Fibroblast of lung (primary cell): ENCODE results near the gene YIPF3. TPM values are rescaled to one million over a fixed set of nuclear protein-coding genes. Genes with fewer than 3 reads are reported as not detected.
"Not testable (repeated sequence)": the region's sequence is repeated elsewhere in the genome, so short reads cannot be mapped to it uniquely, and the experiment has no call there.

Experiments
- DNase-seq, 2 donors: peaks; one replicate each; pipeline versions ENCODE4 v3.0.0 to v3.0.0-alpha.2; 2010; ENCODE audit warnings: low read depth in 2 of 2
- H2AFZ ChIP-seq: 2 replicates; pipeline ENCODE4 v1.5.1; 2012; ENCODE audit warnings: low read length, control low read depth, inconsistent platforms
- H3K27ac ChIP-seq: 2 replicates; pipeline ENCODE4 v1.5.1; 2011; ENCODE audit warnings: low read length, control low read depth; ENCODE audit not compliant: insufficient read depth
- H3K27me3 ChIP-seq: 2 replicates; pipeline ENCODE4 v1.5.1; 2011; ENCODE audit warnings: mild to moderate bottlenecking, low read length; ENCODE audit not compliant: control insufficient read depth, insufficient read depth
- H3K36me3 ChIP-seq: 2 replicates; pipeline ENCODE4 v1.5.1; 2011; ENCODE audit warnings: low read length; ENCODE audit not compliant: control insufficient read depth, insufficient read depth
- H3K4me1 ChIP-seq: 2 replicates; pipeline ENCODE4 v1.5.1; 2011; ENCODE audit warnings: low read length; ENCODE audit not compliant: control insufficient read depth, insufficient read depth; ENCODE audit errors: extremely low read depth
- H3K4me2 ChIP-seq: 2 replicates; pipeline ENCODE4 v1.5.1; 2011; ENCODE audit warnings: low read length, control low read depth; ENCODE audit not compliant: insufficient read depth; ENCODE audit errors: extremely low read depth
- H3K4me3 ChIP-seq, 4 experiments: fragments of 200-600 bp in 1 of 4; sonication (generic) in 1 of 4; replicated peaks in 1 of 4; 2 replicates each; pipeline ENCODE4 v1.5.1; 2011 to 2016; ENCODE audit warnings: low read length in 4 of 4, low read depth in 3 of 4, mild to moderate bottlenecking in 3 of 4, control low read depth in 2 of 4, inconsistent platforms in 1 of 4, mixed read lengths in 1 of 4; ENCODE audit not compliant: insufficient read depth in 1 of 4; ENCODE audit errors: control extremely low read depth in 1 of 4
- H3K79me2 ChIP-seq: 2 replicates; pipeline ENCODE4 v1.5.1; 2012; ENCODE audit warnings: mild to moderate bottlenecking, low read length, inconsistent platforms; ENCODE audit not compliant: control insufficient read depth, insufficient read depth
- H3K9ac ChIP-seq: 2 replicates; pipeline ENCODE4 v1.5.1; 2011; ENCODE audit warnings: mild to moderate bottlenecking, low read length, control low read depth; ENCODE audit not compliant: insufficient read depth
- H3K9me3 ChIP-seq: 2 replicates; pipeline ENCODE4 v1.5.1; 2012; ENCODE audit warnings: low read depth, low read length; ENCODE audit not compliant: control insufficient read depth, insufficient read depth
- H4K20me1 ChIP-seq: 2 replicates; pipeline ENCODE4 v1.5.1; 2011; ENCODE audit warnings: low read length; ENCODE audit not compliant: control insufficient read depth, insufficient read depth; ENCODE audit errors: extremely low read depth
- EZH2 ChIP-seq: IDR thresholded peaks from 2 replicates; pipeline ENCODE4 v1.5.1; 2012; ENCODE audit warnings: low read length, control low read depth, mild to moderate bottlenecking; ENCODE audit errors: missing control alignments
- polyA plus RNA-seq, 2 donors: library from polyadenylated mRNA; depleted of rRNA in 1 of 2; stranded (reverse) in 1 of 2; unstranded in 1 of 2; fragments of >200 nt; gene quantifications; 2 replicates each; pipeline ENCODE4 v1.2.1, GENCODE V29; 2011 to 2012; ENCODE audit warnings: missing spikeins in 1 of 2
- total RNA-seq: library from RNA; depleted of rRNA; stranded (reverse); fragments of >200 nt; gene quantifications from 2 replicates; pipeline ENCODE4 v1.2.1, GENCODE V29; 2014
- TF ChIP-seq, protein P1 (sequence below), 2 donors: IDR thresholded peaks in 1 of 2; conservative IDR thresholded peaks in 1 of 2; 1 replicate in 1 of 2; 2 replicates in 1 of 2; pipeline ENCODE4 v1.5.1; 2011 to 2012; ENCODE audit warnings: low read length in 2 of 2, control low read depth in 1 of 2, inconsistent platforms in 1 of 2, low read depth in 1 of 2, mild to moderate bottlenecking in 1 of 2

The YIPF3 gene
- total and polyA plus RNA-seq, 2 donors (not counting 1 experiment from before 2014, with no cell fraction given) = 106 to 173 TPM

DNA sequence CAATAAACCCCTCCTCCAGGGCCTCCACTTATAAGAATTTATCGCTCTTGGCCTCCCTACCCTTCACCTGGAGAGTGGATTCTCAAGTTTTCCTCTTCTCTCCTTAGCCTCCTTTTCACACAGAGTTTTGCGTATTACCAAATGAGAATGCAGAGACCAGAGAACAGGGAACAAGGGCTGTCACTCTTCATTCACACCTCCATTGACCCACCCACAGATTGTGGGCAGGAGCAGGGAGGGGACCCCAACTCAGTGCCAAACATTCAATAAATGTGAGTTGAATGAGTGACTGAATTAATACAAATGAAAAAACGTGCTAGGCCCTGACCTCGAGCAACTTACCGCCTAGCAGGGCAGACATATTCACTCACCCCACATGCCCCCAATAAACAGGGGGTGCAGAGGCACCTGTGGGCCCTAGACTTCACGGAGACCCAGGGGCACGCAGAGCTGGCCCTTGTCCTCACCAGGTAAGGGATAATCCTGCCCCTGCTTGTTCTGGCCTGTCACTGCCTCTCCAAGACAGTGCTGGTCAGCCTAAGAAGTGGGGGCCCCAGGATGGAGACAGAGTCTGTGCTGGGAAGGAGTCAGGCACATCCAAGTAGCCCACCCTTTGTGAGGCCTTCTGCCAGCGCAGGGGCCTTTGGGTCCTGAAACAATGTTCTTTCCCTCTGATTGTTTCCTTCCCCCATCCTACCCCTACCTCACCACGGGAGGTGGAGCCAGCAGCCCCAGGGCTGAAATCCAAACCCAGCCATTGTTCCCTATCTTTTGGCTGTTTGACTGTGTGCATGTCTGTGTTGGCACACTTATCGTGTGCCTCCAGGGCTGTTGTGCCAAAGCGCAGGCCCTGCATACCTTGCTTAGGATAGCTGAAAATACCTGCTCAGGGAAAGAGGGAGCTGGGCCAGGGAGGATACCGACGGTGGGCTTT lies 47.7 kb downstream of the YIPF3 start:
- H2AFZ ChIP-seq = no peak overlapping the region
- H3K79me2 ChIP-seq = no peaks in the 10 kb centered on the region
- no peak for DNase-seq
- TF ChIP-seq, protein P1, sequence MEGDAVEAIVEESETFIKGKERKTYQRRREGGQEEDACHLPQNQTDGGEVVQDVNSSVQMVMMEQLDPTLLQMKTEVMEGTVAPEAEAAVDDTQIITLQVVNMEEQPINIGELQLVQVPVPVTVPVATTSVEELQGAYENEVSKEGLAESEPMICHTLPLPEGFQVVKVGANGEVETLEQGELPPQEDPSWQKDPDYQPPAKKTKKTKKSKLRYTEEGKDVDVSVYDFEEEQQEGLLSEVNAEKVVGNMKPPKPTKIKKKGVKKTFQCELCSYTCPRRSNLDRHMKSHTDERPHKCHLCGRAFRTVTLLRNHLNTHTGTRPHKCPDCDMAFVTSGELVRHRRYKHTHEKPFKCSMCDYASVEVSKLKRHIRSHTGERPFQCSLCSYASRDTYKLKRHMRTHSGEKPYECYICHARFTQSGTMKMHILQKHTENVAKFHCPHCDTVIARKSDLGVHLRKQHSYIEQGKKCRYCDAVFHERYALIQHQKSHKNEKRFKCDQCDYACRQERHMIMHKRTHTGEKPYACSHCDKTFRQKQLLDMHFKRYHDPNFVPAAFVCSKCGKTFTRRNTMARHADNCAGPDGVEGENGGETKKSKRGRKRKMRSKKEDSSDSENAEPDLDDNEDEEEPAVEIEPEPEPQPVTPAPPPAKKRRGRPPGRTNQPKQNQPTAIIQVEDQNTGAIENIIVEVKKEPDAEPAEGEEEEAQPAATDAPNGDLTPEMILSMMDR (conservative IDR thresholded peaks at IDR 0.05 in 1 of 2, IDR thresholded peaks at IDR 0.05 in 1 of 2; ENCODE audit: low read depth in 1 of 2, low read length in 2 of 2) = no peak
- no peak for TF ChIP-seq EZH2
- H3K9ac ChIP-seq = no peak overlapping the region
- no peak overlapping the region for H3K4me3 ChIP-seq
- no peaks in the 10 kb centered on the region for H3K4me1 ChIP-seq
- no peaks in the 10 kb centered on the region for H3K36me3 ChIP-seq
- no peaks in the 10 kb centered on the region for H4K20me1 ChIP-seq
- peaks cover 9% of the 10 kb centered on the region for H3K27me3 ChIP-seq
- H3K4me2 ChIP-seq = no peak overlapping the region
- H3K27ac ChIP-seq = no peak overlapping the region
- H3K9me3 ChIP-seq = no peaks in the 10 kb centered on the region

DNA sequence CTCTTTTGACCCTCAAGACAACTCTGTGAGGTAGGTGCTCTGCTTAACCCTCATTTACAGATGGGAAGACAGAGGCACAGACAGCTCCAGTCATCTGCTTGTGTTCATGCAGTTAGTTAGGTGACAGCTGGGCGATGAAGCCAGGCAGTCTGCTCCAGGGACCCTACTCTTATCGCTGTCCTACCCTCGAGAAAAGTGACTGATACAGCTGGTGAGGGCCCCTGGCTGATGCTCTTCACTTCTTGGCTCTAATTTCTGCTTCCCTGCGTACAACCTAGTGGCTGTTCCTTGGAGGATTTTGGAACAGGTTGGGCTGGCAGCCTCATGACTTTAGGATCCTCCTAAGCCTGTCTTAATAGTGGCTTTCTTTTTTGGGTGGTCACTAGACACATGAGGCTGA lies 48.5 kb downstream of the YIPF3 start:
- TF ChIP-seq, protein P1 (conservative IDR thresholded peaks at IDR 0.05 in 1 of 2, IDR thresholded peaks at IDR 0.05 in 1 of 2; ENCODE audit: low read depth in 1 of 2, low read length in 2 of 2) = no peak
- no peak for TF ChIP-seq EZH2
- H3K4me2 ChIP-seq = no peak overlapping the region
- no peaks in the 10 kb centered on the region for H3K9me3 ChIP-seq
- no peaks in the 10 kb centered on the region for H3K36me3 ChIP-seq
- H3K27ac ChIP-seq = no peak overlapping the region
- H4K20me1 ChIP-seq = no peaks in the 10 kb centered on the region
- H2AFZ ChIP-seq = no peak overlapping the region
- H3K4me3 ChIP-seq = no peak overlapping the region
- peaks cover 9% of the 10 kb centered on the region for H3K27me3 ChIP-seq
- no peak overlapping the region for H3K9ac ChIP-seq
- no peak for DNase-seq
- H3K79me2 ChIP-seq = no peaks in the 10 kb centered on the region
- H3K4me1 ChIP-seq = no peaks in the 10 kb centered on the region

DNA sequence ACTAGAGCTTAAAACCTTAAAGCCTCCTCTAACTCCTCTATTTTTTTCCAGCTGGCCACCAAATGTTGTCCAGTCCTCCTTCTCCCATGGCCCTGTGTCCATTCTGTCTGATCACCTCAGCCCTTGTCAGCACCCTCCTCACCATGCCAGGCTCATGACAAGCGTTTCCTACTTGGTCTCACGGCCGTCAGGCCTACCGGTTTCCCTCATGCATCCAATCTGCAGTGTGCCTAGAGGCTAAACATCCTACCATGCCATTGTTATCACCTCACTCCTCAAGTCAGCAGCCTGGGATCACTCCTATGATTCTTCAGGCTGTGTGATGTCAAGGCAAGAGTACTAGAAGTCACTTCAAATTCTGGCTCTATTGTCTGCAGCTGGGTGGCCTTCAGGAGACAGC lies 49.0 kb downstream of the YIPF3 start:
- Histone ChIP-seq H3K9me3 (no peaks in the 10 kb centered on the region), H3K27ac (no peak overlapping the region), H2AFZ (no peak overlapping the region), H3K9ac (no peak overlapping the region), H3K79me2 (no peaks in the 10 kb centered on the region), H4K20me1 (no peaks in the 10 kb centered on the region), H3K4me1 (no peaks in the 10 kb centered on the region), H3K4me3 (no peak overlapping the region), H3K4me2 (no peak overlapping the region), H3K36me3 (no peaks in the 10 kb centered on the region), H3K27me3 (peaks cover 9% of the 10 kb centered on the region)
- DNase-seq = no peak
- TF ChIP-seq EZH2 = no peak
- TF ChIP-seq, protein P1 (conservative IDR thresholded peaks at IDR 0.05 in 1 of 2, IDR thresholded peaks at IDR 0.05 in 1 of 2; ENCODE audit: low read depth in 1 of 2, low read length in 2 of 2) = no peak

DNA sequence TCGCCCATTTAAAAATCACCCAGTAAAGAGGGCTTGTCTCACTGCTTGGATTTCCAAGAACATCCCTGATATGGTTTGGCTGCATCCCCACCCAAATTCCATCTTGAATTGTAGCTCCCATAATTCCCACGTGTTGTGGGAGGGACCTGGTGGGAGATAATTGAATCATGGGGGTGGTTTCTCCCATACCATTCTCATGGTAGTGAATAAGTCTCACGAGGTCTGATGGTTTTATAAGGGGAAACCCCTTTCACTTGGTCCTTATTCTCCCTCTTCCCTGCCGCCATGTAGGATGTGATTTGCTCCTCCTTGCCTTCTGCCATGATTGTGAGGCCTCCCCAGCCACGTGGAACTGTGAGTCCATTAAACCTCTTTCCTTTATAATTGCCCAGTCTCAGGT lies 49.5 kb downstream of the YIPF3 start:
- H3K4me3 ChIP-seq, H2AFZ ChIP-seq, H3K4me2 ChIP-seq, H3K4me1 ChIP-seq, H3K79me2 ChIP-seq, DNase-seq, H3K27me3 ChIP-seq, H3K27ac ChIP-seq, H3K9me3 ChIP-seq, H4K20me1 ChIP-seq, H3K9ac ChIP-seq, H3K36me3 ChIP-seq: not testable (repeated sequence)
